ENCODE data around the gene TAPT1. TPM values are rescaled to one million over a fixed set of nuclear protein-coding genes. Genes with fewer than 3 reads are reported as not detected.
A peak's percentile ranks its signal among the peaks of the same experiment; 100 is the strongest.

The TAPT1 gene
- total and polyA plus RNA-seq, 10 donors: 10.7 to 53.7 (median 42.4) TPM

DNA sequence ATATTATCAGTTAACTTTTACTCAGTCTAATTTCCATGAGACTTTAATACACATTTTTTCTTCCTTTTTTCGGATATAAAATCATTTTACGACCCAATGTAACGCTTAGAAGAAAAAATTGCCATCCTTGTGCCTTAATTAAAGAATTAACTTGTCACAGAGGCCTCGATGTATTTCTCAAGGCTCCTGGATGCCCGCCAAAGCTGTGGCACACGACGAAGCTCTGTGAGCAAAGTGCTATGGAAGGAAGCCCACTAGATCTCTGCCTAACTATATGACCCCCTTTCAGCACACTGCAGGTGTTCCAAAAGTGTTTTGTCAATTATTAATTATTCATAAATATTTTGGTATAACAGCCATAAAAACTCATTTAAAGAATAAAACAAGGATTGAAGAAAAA lies 54.4 kb downstream of the TAPT1 start:
- DNase-seq: no peak
- 66 to 87% (median 73%) methylated on average over 7 of the region's 7 CpGs for whole genome bisulfite sequencing, 5 donors
- TF ChIP-seq POLR2A (IDR thresholded peaks at IDR 0.05): no peak
- no peak for TF ChIP-seq CTCF (IDR thresholded peaks at IDR 0.05 in 8 of 11, conservative IDR thresholded peaks at IDR 0.05 in 3 of 11)
- TF ChIP-seq POLR2AphosphoS5 (IDR thresholded peaks at IDR 0.05): no peak
- peaks cover 0 to 100% (median 59%) of the 10 kb centered on the region in 6 donors for H3K36me3 ChIP-seq
- intact Hi-C loops (cut with DNase I; ENCODE audit: low total_unique reads): no loop called here
- H3K4me1 ChIP-seq: no peaks in the 10 kb centered on the region
- H3K4me3 ChIP-seq: no peak overlapping the region
- H3K9me3 ChIP-seq: no peaks in the 10 kb centered on the region
- no peak overlapping the region for H3K27ac ChIP-seq
- H3K27me3 ChIP-seq (replicated peaks in 1 of 7): no peaks in the 10 kb centered on the region

DNA sequence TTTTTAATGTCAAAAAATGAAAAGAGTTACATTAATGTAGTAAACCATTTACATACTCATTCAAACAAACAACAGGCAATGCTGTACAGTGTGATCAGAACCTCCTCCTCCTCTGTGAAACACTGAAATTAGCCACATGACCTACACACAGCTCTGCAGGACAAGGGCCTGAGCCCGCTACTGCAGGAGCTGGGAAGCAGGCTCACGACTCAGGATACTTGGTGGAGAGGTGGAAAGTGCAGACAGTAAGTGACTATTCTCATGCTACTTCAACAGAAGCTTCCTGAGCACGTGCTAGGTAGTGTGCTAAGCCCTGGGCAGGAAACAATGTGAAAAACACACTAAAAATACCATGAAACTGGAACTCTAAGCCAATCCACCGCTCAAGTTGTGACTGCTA lies 56.8 kb downstream of the TAPT1 start:
- TF ChIP-seq POLR2A (IDR thresholded peaks at IDR 0.05): no peak
- TF ChIP-seq CTCF (IDR thresholded peaks at IDR 0.05 in 8 of 11, conservative IDR thresholded peaks at IDR 0.05 in 3 of 11): no peak
- no peak for TF ChIP-seq POLR2AphosphoS5 (IDR thresholded peaks at IDR 0.05)
- H3K4me3 ChIP-seq: no peak overlapping the region
- H3K36me3 ChIP-seq: peaks cover 0 to 100% (median 72%) of the 10 kb centered on the region in 6 donors
- WGBS, 5 donors: 69 to 81% (median 75%) methylated on average over 4 of the region's 4 CpGs
- no peak overlapping the region for H3K27ac ChIP-seq
- no peaks in the 10 kb centered on the region for H3K9me3 ChIP-seq
- no peaks in the 10 kb centered on the region for H3K4me1 ChIP-seq
- intact Hi-C loops (cut with DNase I; ENCODE audit: low total_unique reads): no loop called here
- no peak for DNase-seq
- no peaks in the 10 kb centered on the region for H3K27me3 ChIP-seq (replicated peaks in 1 of 7)

GRCh38 chr4:16168710-16169388 lies 57.4 kb downstream of the TAPT1 start:
- Histone ChIP-seq H3K4me3 (no peak overlapping the region), H3K27ac (no peak overlapping the region), H3K27me3 (replicated peaks in 1 of 7) (no peaks in the 10 kb centered on the region), H3K4me1 (no peaks in the 10 kb centered on the region), H3K9me3 (no peaks in the 10 kb centered on the region), H3K36me3 (peaks cover 0 to 100% (median 75%) of the 10 kb centered on the region in 6 donors)
- intact Hi-C loops (cut with DNase I; ENCODE audit: low total_unique reads): no loop called here
- TF ChIP-seq POLR2AphosphoS5 (IDR thresholded peaks at IDR 0.05) (no peak), CTCF (IDR thresholded peaks at IDR 0.05 in 8 of 11, conservative IDR thresholded peaks at IDR 0.05 in 3 of 11) (no peak), POLR2A (IDR thresholded peaks at IDR 0.05) (no peak)
- DNase-seq: no peak
- WGBS, 5 donors: 62 to 97% (median 89%) methylated on average over 3 of the region's 3 CpGs

GRCh38 chr4:16168144-16168543 lies 58.1 kb downstream of the TAPT1 start:
- H3K9me3 ChIP-seq: no peaks in the 10 kb centered on the region
- intact Hi-C loops (cut with DNase I; ENCODE audit: low total_unique reads): no loop called here
- TF ChIP-seq POLR2AphosphoS5 (IDR thresholded peaks at IDR 0.05) (peak in 2 of 3 donors; percentile 17 to 45), POLR2A (IDR thresholded peaks at IDR 0.05) (no peak)
- no peak for DNase-seq
- no peak overlapping the region for H3K4me3 ChIP-seq
- H3K27me3 ChIP-seq (replicated peaks in 1 of 7): no peaks in the 10 kb centered on the region
- H3K27ac ChIP-seq: no peak overlapping the region
- H3K4me1 ChIP-seq: no peaks in the 10 kb centered on the region
- WGBS, 5 donors: 87 to 99% (median 96%) methylated on average over 8 of the region's 8 CpGs
- H3K36me3 ChIP-seq: peaks cover 0 to 100% (median 77%) of the 10 kb centered on the region in 6 donors
